Neuron (in vitro differentiated cells): ENCODE results near the gene PPP6C.
"Not testable (repeated sequence)": the region's sequence is repeated elsewhere in the genome, so short reads cannot be mapped to it uniquely, and the experiment has no call there.

Experiments
- H2AFZ ChIP-seq: one replicate; pipeline ENCODE4 v1.6.1; 2013; ENCODE audit warnings: low read depth, mild to moderate bottlenecking, inconsistent platforms, low read length, moderate library complexity
- H3K27me3 ChIP-seq: one replicate; pipeline ENCODE4 v1.6.1; 2013; ENCODE audit warnings: low read length; ENCODE audit not compliant: insufficient read depth
- H3K36me3 ChIP-seq: one replicate; pipeline ENCODE4 v1.6.1; 2013; ENCODE audit warnings: low read length; ENCODE audit not compliant: insufficient read depth
- H3K4me1 ChIP-seq: one replicate; pipeline ENCODE4 v1.6.1; 2013; ENCODE audit warnings: low read length; ENCODE audit not compliant: insufficient read depth
- H3K4me3 ChIP-seq: 2 replicates; pipeline ENCODE4 v1.5.1; 2013; ENCODE audit warnings: mild to moderate bottlenecking, low read length, moderate library complexity
- H3K9me3 ChIP-seq: one replicate; pipeline ENCODE4 v1.6.1; 2013; ENCODE audit warnings: low read length

PPP6C gene

GRCh38 chr9:125121146-125121545, 68.5 kb downstream of the PPP6C start:
- Histone ChIP-seq H3K4me1 (no peaks in the 10 kb centered on the region), H3K27me3 (no peaks in the 10 kb centered on the region), H3K4me3 (no peak overlapping the region), H2AFZ (no peak overlapping the region), H3K36me3 (no peaks in the 10 kb centered on the region), H3K9me3 (no peaks in the 10 kb centered on the region)

GRCh38 chr9:125119643-125120286, 69.8 kb downstream of the PPP6C start:
- Histone ChIP-seq H3K9me3 (no peaks in the 10 kb centered on the region), H3K4me1 (no peaks in the 10 kb centered on the region), H3K36me3 (no peaks in the 10 kb centered on the region), H3K27me3 (no peaks in the 10 kb centered on the region), H3K4me3 (no peak overlapping the region), H2AFZ (no peak overlapping the region)

- not testable (repeated sequence) for H3K4me1 ChIP-seq, H2AFZ ChIP-seq, H3K4me3 ChIP-seq, H3K9me3 ChIP-seq, H3K36me3 ChIP-seq, H3K27me3 ChIP-seq
Measured at GRCh38 chr9:125118696-125119095, 70.9 kb downstream of the PPP6C start.

GRCh38 chr9:125114503-125114902, 75.1 kb downstream of the PPP6C start:
- H2AFZ ChIP-seq, H3K9me3 ChIP-seq, H3K36me3 ChIP-seq, H3K4me3 ChIP-seq, H3K4me1 ChIP-seq, H3K27me3 ChIP-seq: not testable (repeated sequence)

- no peak overlapping the region for H2AFZ ChIP-seq
- no peak overlapping the region for H3K4me3 ChIP-seq
- H3K36me3 ChIP-seq = no peaks in the 10 kb centered on the region
- no peaks in the 10 kb centered on the region for H3K27me3 ChIP-seq
- H3K4me1 ChIP-seq = no peaks in the 10 kb centered on the region
- H3K9me3 ChIP-seq = peaks cover 10% of the 10 kb centered on the region
Measured at GRCh38 chr9:125110464-125110863, 79.1 kb downstream of the PPP6C start.

- not testable (repeated sequence) for H3K27me3 ChIP-seq, H3K36me3 ChIP-seq, H3K9me3 ChIP-seq, H3K4me1 ChIP-seq, H2AFZ ChIP-seq, H3K4me3 ChIP-seq
Measured at GRCh38 chr9:125108541-125108940, 81.1 kb downstream of the PPP6C start.

- no peaks in the 10 kb centered on the region for H3K4me1 ChIP-seq
- no peak overlapping the region for H3K4me3 ChIP-seq
- no peak overlapping the region for H2AFZ ChIP-seq
- H3K27me3 ChIP-seq = no peaks in the 10 kb centered on the region
- peaks cover 6% of the 10 kb centered on the region for H3K9me3 ChIP-seq
- no peaks in the 10 kb centered on the region for H3K36me3 ChIP-seq
Measured at GRCh38 chr9:125106285-125106893, 83.2 kb downstream of the PPP6C start.

- no peak overlapping the region for H2AFZ ChIP-seq
Measured at GRCh38 chr9:125103770-125104460, 85.7 kb downstream of the PPP6C start.

GRCh38 chr9:125103021-125103420, 86.6 kb downstream of the PPP6C start:
- no peak overlapping the region for H3K4me3 ChIP-seq

More at GRCh38 chr9:125103770-125104460, 85.7 kb downstream of the PPP6C start:
- H3K4me1 ChIP-seq = peaks cover 3% of the 10 kb centered on the region
- H3K9me3 ChIP-seq = peaks cover 2% of the 10 kb centered on the region
- H3K4me3 ChIP-seq = no peak overlapping the region
- no peaks in the 10 kb centered on the region for H3K36me3 ChIP-seq
- H3K27me3 ChIP-seq = no peaks in the 10 kb centered on the region

GRCh38 chr9:125100822-125101221, 88.8 kb downstream of the PPP6C start:
- Histone ChIP-seq H2AFZ (no peak overlapping the region), H3K4me1 (peaks cover 3% of the 10 kb centered on the region), H3K4me3 (no peak overlapping the region), H3K36me3 (no peaks in the 10 kb centered on the region), H3K27me3 (no peaks in the 10 kb centered on the region), H3K9me3 (peaks cover 4% of the 10 kb centered on the region)

More at GRCh38 chr9:125103021-125103420, 86.6 kb downstream of the PPP6C start:
- H3K27me3 ChIP-seq = no peaks in the 10 kb centered on the region
- peaks cover 2% of the 10 kb centered on the region for H3K9me3 ChIP-seq
- H3K4me1 ChIP-seq = peaks cover 3% of the 10 kb centered on the region
- no peak overlapping the region for H2AFZ ChIP-seq
- no peaks in the 10 kb centered on the region for H3K36me3 ChIP-seq

- Histone ChIP-seq H3K4me3 (no peak overlapping the region), H3K27me3 (no peaks in the 10 kb centered on the region), H3K9me3 (peaks cover 4% of the 10 kb centered on the region), H2AFZ (no peak overlapping the region), H3K4me1 (peaks cover 3% of the 10 kb centered on the region), H3K36me3 (no peaks in the 10 kb centered on the region)
Measured at GRCh38 chr9:125099816-125100215, 89.8 kb downstream of the PPP6C start.
